ENCODE results near the gene PSME2. TPM values are rescaled to one million over a fixed set of nuclear protein-coding genes. Genes with fewer than 3 reads are reported as not detected.
A peak's percentile ranks its signal among the peaks of the same experiment; 100 is the strongest.

PSME2 gene
- total and polyA plus RNA-seq, 2 of the 13 experiments (the other 11 are each of a cell fraction or from before 2014, with no cell fraction given), result 332 to 716 TPM

DNA sequence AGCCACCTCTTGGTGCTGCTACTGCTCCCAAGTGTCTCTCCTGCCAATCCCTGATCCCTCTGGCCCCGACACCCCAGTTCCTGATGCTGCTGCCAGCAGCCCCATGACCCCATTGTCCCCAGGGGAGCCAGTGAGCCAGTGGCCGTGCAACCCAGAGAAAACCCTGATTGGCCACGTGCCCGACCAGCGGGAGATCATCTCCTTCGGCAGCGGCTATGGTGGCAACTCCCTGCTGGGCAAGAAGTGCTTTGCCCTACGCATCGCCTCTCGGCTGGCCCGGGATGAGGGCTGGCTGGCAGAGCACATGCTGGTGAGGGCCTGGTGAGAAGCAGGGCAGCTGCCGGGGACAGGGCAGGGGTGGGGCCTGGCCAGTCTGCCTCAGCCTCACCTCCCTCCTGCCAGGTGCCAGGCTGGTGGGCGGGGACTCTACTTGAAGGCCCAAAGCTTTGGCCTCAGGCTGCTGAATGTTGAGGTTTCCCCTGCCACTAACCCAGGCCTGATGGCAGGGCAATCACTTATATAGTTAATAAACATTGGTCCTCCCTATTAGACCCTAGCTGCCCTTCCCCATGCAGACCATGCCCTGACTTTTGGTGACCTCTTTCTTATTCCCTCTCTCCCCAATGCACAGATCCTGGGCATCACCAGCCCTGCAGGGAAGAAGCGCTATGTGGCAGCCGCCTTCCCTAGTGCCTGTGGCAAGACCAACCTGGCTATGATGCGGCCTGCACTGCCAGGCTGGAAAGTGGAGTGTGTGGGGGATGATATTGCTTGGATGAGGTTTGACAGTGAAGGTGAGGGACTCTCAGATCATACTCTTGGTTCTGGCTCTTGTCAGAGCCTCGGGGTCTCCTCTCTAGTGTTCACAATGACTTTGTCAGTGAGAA, 47.2 kb downstream of the PSME2 start (continued):
- TF ChIP-seq EEA1 (CRISPR knock-in tag; IDR thresholded peaks at IDR 0.05; ENCODE audit: borderline replicate concordance), result no peak
- no peak for TF ChIP-seq ELF4 (CRISPR knock-in tag; IDR thresholded peaks at IDR 0.05; ENCODE audit: borderline replicate concordance)
- TF ChIP-seq RNF2 (conservative IDR thresholded peaks at IDR 0.05; ENCODE audit: low read depth), result no peak
- peak; percentile 35; the same call in 1 of the 2 replicates for TF ChIP-seq ZNF768 (CRISPR knock-in tag; IDR thresholded peaks at IDR 0.05)
- no peak for TF ChIP-seq CHCHD3 (CRISPR knock-in tag; IDR thresholded peaks at IDR 0.05)
- TF ChIP-seq DMTF1 (CRISPR knock-in tag; IDR thresholded peaks at IDR 0.05), result no peak
- TF ChIP-seq KDM4B (CRISPR knock-in tag; IDR thresholded peaks at IDR 0.05), result peak; percentile 8; the same call in 1 of the 2 replicates
- peak; percentile 44 for TF ChIP-seq POLR2AphosphoS5 (IDR thresholded peaks at IDR 0.05; ENCODE audit: low read depth, low read length)
- TF ChIP-seq DPF2 (CRISPR knock-in tag; IDR thresholded peaks at IDR 0.05; ENCODE audit: borderline replicate concordance, low read depth), result no peak
- no peak; the same call in 1 of the 2 replicates for TF ChIP-seq ZNF160 (CRISPR knock-in tag; IDR thresholded peaks at IDR 0.05)
- TF ChIP-seq SIX1 (CRISPR knock-in tag; IDR thresholded peaks at IDR 0.05; ENCODE audit: borderline replicate concordance), result no peak
- no peak for TF ChIP-seq ZBTB7A (CRISPR knock-in tag; IDR thresholded peaks at IDR 0.05)
- TF ChIP-seq MLX (CRISPR knock-in tag; IDR thresholded peaks at IDR 0.05), result no peak
- TF ChIP-seq MZF1 (CRISPR knock-in tag; IDR thresholded peaks at IDR 0.05; ENCODE audit: borderline replicate concordance), result no peak
- TF ChIP-seq ZNF782 (CRISPR knock-in tag; IDR thresholded peaks at IDR 0.05; ENCODE audit: borderline replicate concordance), result peak; percentile 64; the same call in 1 of the 2 replicates
- no peak for TF ChIP-seq TERF1 (CRISPR knock-in tag; IDR thresholded peaks at IDR 0.05)
- no peak for TF ChIP-seq KLF12 (CRISPR knock-in tag; IDR thresholded peaks at IDR 0.05; ENCODE audit: borderline replicate concordance)
- TF ChIP-seq RBM22 (optimal IDR thresholded peaks at IDR 0.05; ENCODE audit: low read length), result peak; percentile 93
- no peak for TF ChIP-seq MLLT10 (CRISPR knock-in tag; IDR thresholded peaks at IDR 0.05)
- TF ChIP-seq ZNF205 (CRISPR knock-in tag; IDR thresholded peaks at IDR 0.05), result no peak
- TF ChIP-seq TARDBP (CRISPR knock-in tag; IDR thresholded peaks at IDR 0.05), result 0 out of 2 replicates have a peak, but pooled peaks have one; percentile 16
- TF ChIP-seq SALL1 (CRISPR knock-in tag; IDR thresholded peaks at IDR 0.05), result no peak
- no peak for TF ChIP-seq ZNF891 (CRISPR knock-in tag; IDR thresholded peaks at IDR 0.05)
- TF ChIP-seq SNAPC5 (CRISPR knock-in tag; IDR thresholded peaks at IDR 0.05; ENCODE audit: borderline replicate concordance), result 0 out of 2 replicates have a peak, but pooled peaks have one; percentile 40
- TF ChIP-seq PAF1 (CRISPR knock-in tag; IDR thresholded peaks at IDR 0.05), result peak; percentile 63
- no peak for TF ChIP-seq ZNF781 (CRISPR knock-in tag; IDR thresholded peaks at IDR 0.05; ENCODE audit: borderline replicate concordance, not compliant biosample characterization)
- TF ChIP-seq NR3C1 (CRISPR knock-in tag; IDR thresholded peaks at IDR 0.05), result no peak
